Activated CD8-positive, alpha-beta memory T cell treated with anti-CD3 and anti-CD28 coated beads, Interleukin-2, amount 10 ng/mL, durations not matched to agents 7 days and 5 days (primary cell): ENCODE measurements around the gene LRRFIP1. TPM values are rescaled to one million over a fixed set of nuclear protein-coding genes. Genes with fewer than 3 reads are reported as not detected.
"Not testable (repeated sequence)": the region's sequence is repeated elsewhere in the genome, so short reads cannot be mapped to it uniquely, and the experiment has no call there.

Experiments used
- ATAC-seq: fragments of 150-1000 bp; cut with Tn5 transposase; one replicate; pipeline ENCODE4 v1.10.0; 2021; ENCODE audit warnings: moderate library complexity
- CTCF ChIA-PET: fragments of 350-600 bp; sonication (Branson Sonifier 250); formaldehyde crosslinking; loops from one replicate; lab custom pipeline; 2021; ENCODE audit warnings: antibody characterized with exemption; lab: Charles Lee
- DNase-seq: peaks from one replicate; pipeline ENCODE4 v3.0.0-alpha.2; 2020
- H3K27ac Mint-ChIP-seq: one replicate; pipeline ENCODE4 v1.8.0; 2021; ENCODE audit warnings: mild to moderate bottlenecking, mixed read lengths
- H3K27me3 Mint-ChIP-seq: one replicate; pipeline ENCODE4 v1.8.0; 2021; ENCODE audit warnings: mixed read lengths
- H3K36me3 Mint-ChIP-seq: one replicate; pipeline ENCODE4 v1.8.0; 2021; ENCODE audit warnings: mild to moderate bottlenecking, mixed read lengths
- H3K4me1 Mint-ChIP-seq: one replicate; pipeline ENCODE4 v1.8.0; 2021; ENCODE audit warnings: mixed read lengths
- H3K4me3 Mint-ChIP-seq: one replicate; pipeline ENCODE4 v1.8.0; 2021; ENCODE audit warnings: mild to moderate bottlenecking, moderate library complexity, mixed read lengths
- H3K9me3 Mint-ChIP-seq: one replicate; pipeline ENCODE4 v1.8.0; 2022; ENCODE audit warnings: low read depth, mixed read lengths
- total RNA-seq, 2 experiments: library from RNA; stranded (reverse); gene quantifications; one replicate each; pipeline ENCODE4 v1.2.3, GENCODE V29; 2021

Gene LRRFIP1
- total RNA-seq, 2 experiments from 2014 or later: 197 to 229 TPM

GRCh38 chr2:237744613-237745249, 117.3 kb downstream of the LRRFIP1 start:
- CTCF ChIA-PET: interaction anchor here (0.8 to 5.4 kb wide), 37 partner anchors 8 to 232 kb away, joined by 3 to 134 read pairs (median 4); no protein-coding TSS in a partner anchor
- ATAC-seq (peak; percentile 86), DNase-seq (peak; percentile 78)
- Mint-ChIP-seq H3K4me3 (no peak overlapping the region), H3K27me3 (no peaks in the 10 kb centered on the region), H3K4me1 (peaks cover 19% of the 10 kb centered on the region), H3K36me3 (peaks cover 39% of the 10 kb centered on the region), H3K27ac (peak overlapping the region; percentile 41), H3K9me3 (no peaks in the 10 kb centered on the region)

GRCh38 chr2:237745250-237745613, 117.8 kb downstream of the LRRFIP1 start:
- CTCF ChIA-PET: interaction anchor here (0.6 to 5.4 kb wide), 35 partner anchors 8 to 334 kb away, joined by 3 to 134 read pairs (median 4); no protein-coding TSS in a partner anchor
- Mint-ChIP-seq H3K4me3 (no peak overlapping the region), H3K9me3 (no peaks in the 10 kb centered on the region), H3K27me3 (no peaks in the 10 kb centered on the region), H3K27ac (peak overlapping the region; percentile 41), H3K4me1 (peaks cover 22% of the 10 kb centered on the region), H3K36me3 (peaks cover 41% of the 10 kb centered on the region)
- ATAC-seq: no peak
- DNase-seq: no peak

GRCh38 chr2:237746302-237747080, 119.1 kb downstream of the LRRFIP1 start:
- no peaks in the 10 kb centered on the region for H3K9me3 Mint-ChIP-seq
- DNase-seq (no peak), ATAC-seq (no peak)
- no peak overlapping the region for H3K4me3 Mint-ChIP-seq
- CTCF ChIA-PET: interaction anchor here (0.9 to 5.4 kb wide), 13 partner anchors 9 to 234 kb away, joined by 3 to 134 read pairs (median 11); no protein-coding TSS in a partner anchor
- H3K27me3 Mint-ChIP-seq: no peaks in the 10 kb centered on the region
- H3K27ac Mint-ChIP-seq: no peak overlapping the region
- peaks cover 45% of the 10 kb centered on the region for H3K36me3 Mint-ChIP-seq
- H3K4me1 Mint-ChIP-seq: peaks cover 29% of the 10 kb centered on the region

- ATAC-seq (no peak), DNase-seq (no peak)
- no peak overlapping the region for H3K4me3 Mint-ChIP-seq
- CTCF ChIA-PET: interaction anchor here (0.9 to 5.4 kb wide), 2 partner anchors 75 to 165 kb away, joined by 5 to 134 read pairs; no protein-coding TSS in a partner anchor
- H3K27ac Mint-ChIP-seq: no peak overlapping the region
- no peaks in the 10 kb centered on the region for H3K9me3 Mint-ChIP-seq
- H3K27me3 Mint-ChIP-seq: no peaks in the 10 kb centered on the region
- peaks cover 50% of the 10 kb centered on the region for H3K36me3 Mint-ChIP-seq
- H3K4me1 Mint-ChIP-seq: peaks cover 34% of the 10 kb centered on the region
These were observed 119.8 kb downstream of the LRRFIP1 start for GRCh38 chr2:237747189-237747588.

GRCh38 chr2:237749002-237749401, 121.6 kb downstream of the LRRFIP1 start:
- DNase-seq (no peak), ATAC-seq (no peak)
- CTCF ChIA-PET: interaction anchor here (1.4 kb wide), 1 partner anchor 76 kb away, joined by 4 read pairs; no protein-coding TSS in a partner anchor
- Mint-ChIP-seq H3K4me3 (no peak overlapping the region), H3K27me3 (no peaks in the 10 kb centered on the region), H3K27ac (no peak overlapping the region), H3K9me3 (no peaks in the 10 kb centered on the region), H3K4me1 (peaks cover 37% of the 10 kb centered on the region), H3K36me3 (peaks cover 65% of the 10 kb centered on the region)

GRCh38 chr2:237749961-237750360, 122.6 kb downstream of the LRRFIP1 start:
- Mint-ChIP-seq H3K4me1 (peaks cover 32% of the 10 kb centered on the region), H3K4me3 (no peak overlapping the region), H3K27me3 (no peaks in the 10 kb centered on the region), H3K27ac (no peak overlapping the region), H3K36me3 (peaks cover 70% of the 10 kb centered on the region), H3K9me3 (no peaks in the 10 kb centered on the region)
- CTCF ChIA-PET: interaction anchor here (0.8 to 1.4 kb wide), 3 partner anchors 10 to 158 kb away, joined by 3 to 4 read pairs (median 4); no protein-coding TSS in a partner anchor
- no peak for DNase-seq
- no peak for ATAC-seq

- not testable (repeated sequence) for H3K4me3 Mint-ChIP-seq, H3K27me3 Mint-ChIP-seq, H3K27ac Mint-ChIP-seq, ATAC-seq, DNase-seq, H3K9me3 Mint-ChIP-seq
- H3K4me1 Mint-ChIP-seq: peaks cover 30% of the 10 kb centered on the region
- CTCF ChIA-PET: interaction anchor here (0.8 to 1.2 kb wide), 2 partner anchors 9 to 78 kb away, joined by 4 to 5 read pairs; no protein-coding TSS in a partner anchor
- peaks cover 72% of the 10 kb centered on the region for H3K36me3 Mint-ChIP-seq
These were observed 123.1 kb downstream of the LRRFIP1 start for GRCh38 chr2:237750441-237750840.

GRCh38 chr2:237752761-237753165, 125.4 kb downstream of the LRRFIP1 start:
- Mint-ChIP-seq H3K4me3 (no peak overlapping the region), H3K4me1 (peaks cover 30% of the 10 kb centered on the region), H3K27me3 (no peaks in the 10 kb centered on the region), H3K27ac (peak overlapping the region; percentile 69), H3K9me3 (no peaks in the 10 kb centered on the region), H3K36me3 (peaks cover 72% of the 10 kb centered on the region)
- CTCF ChIA-PET: interaction anchor here (0.9 to 3.5 kb wide), 3 partner anchors 22 to 181 kb away, joined by 3 to 13 read pairs (median 5); no protein-coding TSS in a partner anchor
- DNase-seq: peak; percentile 73
- ATAC-seq: peak; percentile 95

- Mint-ChIP-seq H3K4me3 (no peak overlapping the region), H3K36me3 (peaks cover 68% of the 10 kb centered on the region), H3K4me1 (peaks cover 30% of the 10 kb centered on the region), H3K27me3 (no peaks in the 10 kb centered on the region), H3K9me3 (no peaks in the 10 kb centered on the region), H3K27ac (no peak overlapping the region)
- DNase-seq: no peak
- ATAC-seq: no peak
- CTCF ChIA-PET: interaction anchor here (1.2 to 3.5 kb wide), 4 partner anchors 9 to 81 kb away, joined by 3 to 17 read pairs (median 9); no protein-coding TSS in a partner anchor
These were observed 126.8 kb downstream of the LRRFIP1 start for GRCh38 chr2:237754182-237754581.

- H3K36me3 Mint-ChIP-seq: peaks cover 66% of the 10 kb centered on the region
- CTCF ChIA-PET: interaction anchor here (1.2 to 3.5 kb wide), 3 partner anchors 10 to 81 kb away, joined by 3 to 17 read pairs (median 13); no protein-coding TSS in a partner anchor
These were observed 127.3 kb downstream of the LRRFIP1 start for GRCh38 chr2:237754626-237755248.

GRCh38 chr2:237757616-237758015, 130.2 kb downstream of the LRRFIP1 start:
- Mint-ChIP-seq H3K4me3 (no peak overlapping the region), H3K36me3 (peaks cover 67% of the 10 kb centered on the region), H3K9me3 (no peaks in the 10 kb centered on the region), H3K4me1 (peaks cover 8% of the 10 kb centered on the region), H3K27ac (no peak overlapping the region), H3K27me3 (no peaks in the 10 kb centered on the region)
- CTCF ChIA-PET: interaction anchor here (1.4 kb wide), 1 partner anchor 18 kb away, joined by 3 read pairs; no protein-coding TSS in a partner anchor
- ATAC-seq (no peak), DNase-seq (no peak)

More at GRCh38 chr2:237754626-237755248, 127.3 kb downstream of the LRRFIP1 start:
- DNase-seq (no peak), ATAC-seq (no peak)
- Mint-ChIP-seq H3K27ac (no peak overlapping the region), H3K27me3 (no peaks in the 10 kb centered on the region), H3K9me3 (no peaks in the 10 kb centered on the region), H3K4me3 (no peak overlapping the region), H3K4me1 (peaks cover 28% of the 10 kb centered on the region)

- Mint-ChIP-seq H3K4me1 (peaks cover 2% of the 10 kb centered on the region), H3K27me3 (no peaks in the 10 kb centered on the region)
These were observed 130.8 kb downstream of the LRRFIP1 start for GRCh38 chr2:237758185-237758584.

More at GRCh38 chr2:237758185-237758584, 130.8 kb downstream of the LRRFIP1 start:
- Mint-ChIP-seq H3K27ac (no peak overlapping the region), H3K36me3 (peaks cover 66% of the 10 kb centered on the region), H3K9me3 (no peaks in the 10 kb centered on the region), H3K4me3 (no peak overlapping the region)
- DNase-seq: no peak
- CTCF ChIA-PET: interaction anchor here (1.4 kb wide), 1 partner anchor 17 kb away, joined by 3 read pairs; no protein-coding TSS in a partner anchor
- ATAC-seq: no peak
